SK-N-SH treated with all-trans-retinoic acid at 6 μM for 48 hours (cell line): ENCODE data around the gene BAG3.

Experiments used
- ATAC-seq: fragments of 200-7000 bp; cut with Tn5 transposase; 3 replicates; pipeline ENCODE4 v1.9.1; 2020; ENCODE audit warnings: mild to moderate bottlenecking, moderate library complexity
- ARNTL ChIP-seq: fragments of 450-650 bp; formaldehyde crosslinking; IDR thresholded peaks from 2 replicates; pipeline ENCODE4 v1.5.0; 2020; ENCODE audit warnings: low read depth, mild to moderate bottlenecking, moderate library complexity, borderline replicate concordance
- BACH2 ChIP-seq: fragments of 250-450 bp; sonication (Bioruptor Pico); IDR thresholded peaks from 2 replicates; pipeline ENCODE4 v1.9.0; 2021; ENCODE audit warnings: mild to moderate bottlenecking, borderline replicate concordance
- CSDC2 ChIP-seq: fragments of 250-450 bp; sonication (Bioruptor Pico); IDR thresholded peaks from 2 replicates; pipeline ENCODE4 v1.5.0; 2020; ENCODE audit warnings: mild to moderate bottlenecking, moderate library complexity
- CSRNP3 ChIP-seq: fragments of 250-450 bp; sonication (Bioruptor Pico); IDR thresholded peaks from 2 replicates; pipeline ENCODE4 v1.5.1; 2021; ENCODE audit warnings: mild to moderate bottlenecking, moderate library complexity
- ESRRG ChIP-seq: fragments of 250-450 bp; sonication (Bioruptor Pico); IDR thresholded peaks from 2 replicates; pipeline ENCODE4 v1.6.1; 2021; ENCODE audit warnings: mild to moderate bottlenecking
- GLIS3 ChIP-seq: fragments of 250-450 bp; sonication (Bioruptor Pico); IDR thresholded peaks from 2 replicates; pipeline ENCODE4 v1.5.0; 2020; ENCODE audit warnings: mild to moderate bottlenecking, moderate library complexity
- ISL1 ChIP-seq: fragments of 250-450 bp; sonication (Bioruptor Pico); IDR thresholded peaks from 2 replicates; pipeline ENCODE4 v2.1.2; 2022; ENCODE audit warnings: mild to moderate bottlenecking, moderate library complexity
- OSR1 ChIP-seq: fragments of 250-450 bp; sonication (Bioruptor Pico); IDR thresholded peaks from 2 replicates; pipeline ENCODE4 v1.8.0; 2022; ENCODE audit warnings: moderate library complexity, mild to moderate bottlenecking, inconsistent platforms
- PPARA ChIP-seq: fragments of 250-450 bp; sonication (Bioruptor Pico); IDR thresholded peaks from 2 replicates; pipeline ENCODE4 v1.5.0; 2020; ENCODE audit warnings: mild to moderate bottlenecking, borderline replicate concordance
- RARB ChIP-seq: fragments of 250-450 bp; sonication (Bioruptor Pico); IDR thresholded peaks from 2 replicates; pipeline ENCODE4 v1.8.0; 2021; ENCODE audit warnings: mild to moderate bottlenecking, moderate library complexity
- SNAI2 ChIP-seq: fragments of 250-450 bp; sonication (Bioruptor Pico); IDR thresholded peaks from 2 replicates; pipeline ENCODE4 v1.5.0; 2020; ENCODE audit warnings: mild to moderate bottlenecking, moderate library complexity
- TCF4 ChIP-seq: fragments of 250-450 bp; sonication (Bioruptor Pico); IDR thresholded peaks from 2 replicates; pipeline ENCODE4 v1.8.0; 2021; ENCODE audit warnings: mild to moderate bottlenecking, moderate library complexity, borderline replicate concordance
- ZC3H10 ChIP-seq: fragments of 250-450 bp; sonication (Bioruptor Pico); IDR thresholded peaks from 2 replicates; pipeline ENCODE4 v1.5.1; 2021; ENCODE audit warnings: mild to moderate bottlenecking, moderate library complexity
- ZFP3 ChIP-seq: fragments of 250-450 bp; sonication (Bioruptor Pico); IDR thresholded peaks from 2 replicates; pipeline ENCODE4 v1.5.0; 2020; ENCODE audit warnings: mild to moderate bottlenecking, moderate library complexity
- ZFP30 ChIP-seq: fragments of 450-650 bp; formaldehyde crosslinking; IDR thresholded peaks from 2 replicates; pipeline ENCODE4 v1.5.0; 2022; ENCODE audit warnings: mild to moderate bottlenecking, moderate library complexity
- ZNF565 ChIP-seq: fragments of 450-650 bp; formaldehyde crosslinking; conservative IDR thresholded peaks from 2 replicates; pipeline ENCODE4 v1.5.0; 2020; ENCODE audit warnings: low read depth, mild to moderate bottlenecking, moderate library complexity
- ZNF70 ChIP-seq: fragments of 450-650 bp; formaldehyde crosslinking; IDR thresholded peaks from 2 replicates; pipeline ENCODE4 v1.5.0; 2020; ENCODE audit warnings: mild to moderate bottlenecking, moderate library complexity
- TF ChIP-seq, protein P1 (sequence below): fragments of 250-450 bp; sonication (Bioruptor Pico); IDR thresholded peaks from 2 replicates; pipeline ENCODE4 v1.8.0; 2021; ENCODE audit warnings: low read depth, mild to moderate bottlenecking, moderate library complexity, borderline replicate concordance
- TF ChIP-seq, protein P2 (sequence below): fragments of 250-450 bp; sonication (Bioruptor Pico); IDR thresholded peaks from 2 replicates; pipeline ENCODE4 v1.5.1; 2020; ENCODE audit warnings: low read depth, mild to moderate bottlenecking, moderate library complexity
- TF ChIP-seq, protein P3 (sequence below): fragments of 250-450 bp; sonication (Bioruptor Pico); IDR thresholded peaks from 2 replicates; pipeline ENCODE4 v1.5.0; 2020; ENCODE audit warnings: mild to moderate bottlenecking, moderate library complexity

Gene BAG3

GRCh38 chr10:119611433-119611832 is 39.7 kb upstream of the BAG3 start (continued):
- TF ChIP-seq PPARA (CRISPR knock-in tag) (no peak), RARB (CRISPR knock-in tag) (no peak), CSDC2 (CRISPR knock-in tag) (no peak), SNAI2 (no peak), ZFP3 (CRISPR knock-in tag) (no peak), ZC3H10 (CRISPR knock-in tag) (no peak), OSR1 (CRISPR knock-in tag) (no peak)
- TF ChIP-seq, protein P1, sequence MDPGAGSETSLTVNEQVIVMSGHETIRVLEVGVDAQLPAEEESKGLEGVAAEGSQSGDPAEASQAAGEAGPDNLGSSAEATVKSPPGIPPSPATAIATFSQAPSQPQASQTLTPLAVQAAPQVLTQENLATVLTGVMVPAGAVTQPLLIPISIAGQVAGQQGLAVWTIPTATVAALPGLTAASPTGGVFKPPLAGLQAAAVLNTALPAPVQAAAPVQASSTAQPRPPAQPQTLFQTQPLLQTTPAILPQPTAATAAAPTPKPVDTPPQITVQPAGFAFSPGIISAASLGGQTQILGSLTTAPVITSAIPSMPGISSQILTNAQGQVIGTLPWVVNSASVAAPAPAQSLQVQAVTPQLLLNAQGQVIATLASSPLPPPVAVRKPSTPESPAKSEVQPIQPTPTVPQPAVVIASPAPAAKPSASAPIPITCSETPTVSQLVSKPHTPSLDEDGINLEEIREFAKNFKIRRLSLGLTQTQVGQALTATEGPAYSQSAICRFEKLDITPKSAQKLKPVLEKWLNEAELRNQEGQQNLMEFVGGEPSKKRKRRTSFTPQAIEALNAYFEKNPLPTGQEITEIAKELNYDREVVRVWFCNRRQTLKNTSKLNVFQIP = no peak
- TF ChIP-seq, protein P2, sequence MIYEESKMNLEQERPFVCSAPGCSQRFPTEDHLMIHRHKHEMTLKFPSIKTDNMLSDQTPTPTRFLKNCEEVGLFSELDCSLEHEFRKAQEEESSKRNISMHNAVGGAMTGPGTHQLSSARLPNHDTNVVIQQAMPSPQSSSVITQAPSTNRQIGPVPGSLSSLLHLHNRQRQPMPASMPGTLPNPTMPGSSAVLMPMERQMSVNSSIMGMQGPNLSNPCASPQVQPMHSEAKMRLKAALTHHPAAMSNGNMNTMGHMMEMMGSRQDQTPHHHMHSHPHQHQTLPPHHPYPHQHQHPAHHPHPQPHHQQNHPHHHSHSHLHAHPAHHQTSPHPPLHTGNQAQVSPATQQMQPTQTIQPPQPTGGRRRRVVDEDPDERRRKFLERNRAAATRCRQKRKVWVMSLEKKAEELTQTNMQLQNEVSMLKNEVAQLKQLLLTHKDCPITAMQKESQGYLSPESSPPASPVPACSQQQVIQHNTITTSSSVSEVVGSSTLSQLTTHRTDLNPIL (CRISPR knock-in tag) = no peak

GRCh38 chr10:119613741-119614140 is 37.4 kb upstream of the BAG3 start:
- TF ChIP-seq ISL1 (CRISPR knock-in tag) = no peak
- TF ChIP-seq, protein P1 = no peak
- no peak for ATAC-seq

DNA sequence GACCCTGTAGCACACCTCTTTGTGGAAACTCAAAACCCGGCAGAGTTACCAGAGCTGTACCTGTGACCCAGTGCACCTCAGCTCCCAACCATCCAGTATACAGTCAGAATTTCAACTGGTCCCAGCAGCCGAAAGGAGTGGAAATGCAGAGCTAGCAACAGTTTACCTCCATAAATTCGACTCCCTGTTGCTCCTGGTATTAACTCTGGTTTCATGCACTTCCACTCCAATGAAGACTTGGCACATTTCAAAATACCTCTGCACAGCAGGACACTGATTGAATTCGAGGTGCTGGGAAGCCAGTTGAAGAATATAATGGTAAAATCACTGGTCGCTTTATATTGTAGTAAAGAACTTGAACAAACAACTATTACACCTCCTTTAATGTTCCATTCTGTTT is 36.5 kb upstream of the BAG3 start:
- ATAC-seq = no peak
- no peak for TF ChIP-seq ZFP30
- no peak for TF ChIP-seq ZNF70 (CRISPR knock-in tag)
- TF ChIP-seq ZNF565 = no peak
- no peak for TF ChIP-seq ESRRG (CRISPR knock-in tag)
- TF ChIP-seq, protein P3, sequence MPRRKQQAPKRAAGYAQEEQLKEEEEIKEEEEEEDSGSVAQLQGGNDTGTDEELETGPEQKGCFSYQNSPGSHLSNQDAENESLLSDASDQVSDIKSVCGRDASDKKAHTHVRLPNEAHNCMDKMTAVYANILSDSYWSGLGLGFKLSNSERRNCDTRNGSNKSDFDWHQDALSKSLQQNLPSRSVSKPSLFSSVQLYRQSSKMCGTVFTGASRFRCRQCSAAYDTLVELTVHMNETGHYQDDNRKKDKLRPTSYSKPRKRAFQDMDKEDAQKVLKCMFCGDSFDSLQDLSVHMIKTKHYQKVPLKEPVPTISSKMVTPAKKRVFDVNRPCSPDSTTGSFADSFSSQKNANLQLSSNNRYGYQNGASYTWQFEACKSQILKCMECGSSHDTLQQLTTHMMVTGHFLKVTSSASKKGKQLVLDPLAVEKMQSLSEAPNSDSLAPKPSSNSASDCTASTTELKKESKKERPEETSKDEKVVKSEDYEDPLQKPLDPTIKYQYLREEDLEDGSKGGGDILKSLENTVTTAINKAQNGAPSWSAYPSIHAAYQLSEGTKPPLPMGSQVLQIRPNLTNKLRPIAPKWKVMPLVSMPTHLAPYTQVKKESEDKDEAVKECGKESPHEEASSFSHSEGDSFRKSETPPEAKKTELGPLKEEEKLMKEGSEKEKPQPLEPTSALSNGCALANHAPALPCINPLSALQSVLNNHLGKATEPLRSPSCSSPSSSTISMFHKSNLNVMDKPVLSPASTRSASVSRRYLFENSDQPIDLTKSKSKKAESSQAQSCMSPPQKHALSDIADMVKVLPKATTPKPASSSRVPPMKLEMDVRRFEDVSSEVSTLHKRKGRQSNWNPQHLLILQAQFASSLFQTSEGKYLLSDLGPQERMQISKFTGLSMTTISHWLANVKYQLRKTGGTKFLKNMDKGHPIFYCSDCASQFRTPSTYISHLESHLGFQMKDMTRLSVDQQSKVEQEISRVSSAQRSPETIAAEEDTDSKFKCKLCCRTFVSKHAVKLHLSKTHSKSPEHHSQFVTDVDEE (CRISPR knock-in tag) = no peak
- no peak for TF ChIP-seq CSRNP3 (CRISPR knock-in tag)
- no peak for TF ChIP-seq PPARA (CRISPR knock-in tag)
- no peak for TF ChIP-seq GLIS3
- TF ChIP-seq ISL1 (CRISPR knock-in tag) = no peak

- no peak for ATAC-seq
- TF ChIP-seq ARNTL (CRISPR knock-in tag) = no peak
- no peak for TF ChIP-seq RARB (CRISPR knock-in tag)
- TF ChIP-seq GLIS3 = no peak
- TF ChIP-seq CSRNP3 (CRISPR knock-in tag) = no peak
- TF ChIP-seq TCF4 (CRISPR knock-in tag) = no peak
- TF ChIP-seq BACH2 = no peak
- TF ChIP-seq ZNF565 = no peak
- no peak for TF ChIP-seq CSDC2 (CRISPR knock-in tag)
Measured at GRCh38 chr10:119616882-119617570, 34.2 kb upstream of the BAG3 start.
